Mesenchymal stem cell (in vitro differentiated cells and primary cell): Measurements from ENCODE around the gene ZNF593.

Experiments used
- DNase-seq: peaks from one replicate; pipeline ENCODE4 v3.0.0-alpha.2; 2013
- H2AFZ ChIP-seq: one replicate; pipeline ENCODE4 v1.6.1; 2013; ENCODE audit warnings: low read depth, mild to moderate bottlenecking, control low read depth, inconsistent platforms, low read length, moderate library complexity
- H2AK5ac ChIP-seq: 2 replicates; pipeline ENCODE4 v1.6.1; 2013; ENCODE audit warnings: low read length, moderate library complexity, mild to moderate bottlenecking, inconsistent platforms; ENCODE audit not compliant: severe bottlenecking
- H2BK120ac ChIP-seq: one replicate; pipeline ENCODE4 v1.6.1; 2013; ENCODE audit warnings: low read depth, mild to moderate bottlenecking, inconsistent platforms, low read length, moderate library complexity
- H2BK12ac ChIP-seq, 2 experiments: one replicate each; pipeline ENCODE4 v1.6.1; 2013; ENCODE audit warnings: inconsistent platforms in 2 of 2, low read length in 2 of 2, mild to moderate bottlenecking in 2 of 2, moderate library complexity in 2 of 2, control low read depth in 1 of 2
- H2BK15ac ChIP-seq: one replicate; pipeline ENCODE4 v1.6.1; 2013; ENCODE audit warnings: mild to moderate bottlenecking, low read depth, inconsistent platforms; ENCODE audit not compliant: poor library complexity, severe bottlenecking
- H2BK5ac ChIP-seq: 2 replicates; pipeline ENCODE4 v1.6.1; 2013; ENCODE audit warnings: low read depth, mild to moderate bottlenecking, low read length, control low read depth, inconsistent platforms; ENCODE audit not compliant: poor library complexity, severe bottlenecking
- H3K14ac ChIP-seq, 2 experiments: one replicate each; pipeline ENCODE4 v1.6.1; 2013; ENCODE audit warnings: inconsistent platforms in 2 of 2, low read length in 2 of 2, control low read depth in 1 of 2, mild to moderate bottlenecking in 1 of 2, moderate library complexity in 1 of 2
- H3K18ac ChIP-seq, 2 experiments: one replicate each; pipeline ENCODE4 v1.6.1; 2013; ENCODE audit warnings: inconsistent platforms in 2 of 2, low read length in 2 of 2, control low read depth in 1 of 2, low read depth in 1 of 2, mild to moderate bottlenecking in 1 of 2
- H3K23ac ChIP-seq, 2 experiments: one replicate each; pipeline ENCODE4 v1.6.1; 2013; ENCODE audit warnings: inconsistent platforms in 2 of 2, low read length in 2 of 2, mild to moderate bottlenecking in 2 of 2, moderate library complexity in 2 of 2, control low read depth in 1 of 2
- H3K27ac ChIP-seq: 2 replicates; pipeline ENCODE4 v1.5.1; 2013; ENCODE audit warnings: mild to moderate bottlenecking, moderate library complexity, low read length, control low read depth, inconsistent platforms; ENCODE audit not compliant: poor library complexity, severe bottlenecking
- H3K27me3 ChIP-seq, 2 experiments: 2 replicates each; pipeline versions ENCODE4 v1.6.1 to v1.7.0; 2013; ENCODE audit warnings: low read length in 2 of 2, mild to moderate bottlenecking in 2 of 2, moderate library complexity in 2 of 2, control low read depth in 1 of 2, inconsistent platforms in 1 of 2; ENCODE audit not compliant: control insufficient read depth in 1 of 2, insufficient read depth in 1 of 2
- H3K36me3 ChIP-seq, 2 experiments: 2 replicates each; pipeline versions ENCODE4 v1.6.1 to v1.7.0; 2013; ENCODE audit warnings: low read length in 2 of 2, control low read depth in 1 of 2, inconsistent platforms in 1 of 2, low read depth in 1 of 2, mild to moderate bottlenecking in 1 of 2; ENCODE audit not compliant: insufficient read depth in 2 of 2, control insufficient read depth in 1 of 2
- H3K4ac ChIP-seq, 2 experiments: one replicate each; pipeline ENCODE4 v1.6.1; 2013; ENCODE audit warnings: inconsistent platforms in 2 of 2, low read length in 2 of 2, mild to moderate bottlenecking in 2 of 2, moderate library complexity in 2 of 2, control low read depth in 1 of 2, low read depth in 1 of 2
- H3K4me1 ChIP-seq: 2 replicates; pipeline ENCODE4 v1.6.1; 2013; ENCODE audit warnings: low read depth, low read length, control low read depth; ENCODE audit not compliant: control insufficient read depth, insufficient read depth
- H3K4me2 ChIP-seq: 2 replicates; pipeline ENCODE4 v1.6.1; 2013; ENCODE audit warnings: low read length, mild to moderate bottlenecking, inconsistent platforms; ENCODE audit not compliant: poor library complexity, severe bottlenecking
- H3K4me3 ChIP-seq, 2 experiments: 2 replicates each; pipeline versions ENCODE4 v1.5.1 to v1.7.0; 2013; ENCODE audit warnings: low read length in 2 of 2, mild to moderate bottlenecking in 2 of 2, control low read depth in 1 of 2, low read depth in 1 of 2; ENCODE audit not compliant: insufficient read depth in 1 of 2
- H3K79me1 ChIP-seq: replicated peaks from 2 replicates; pipeline ENCODE4 v1.6.1; 2013; ENCODE audit warnings: mild to moderate bottlenecking, control low read depth, low read length, inconsistent platforms; ENCODE audit not compliant: poor library complexity, severe bottlenecking
- H3K9ac ChIP-seq: 2 replicates; pipeline ENCODE4 v1.7.0; 2013; ENCODE audit warnings: mild to moderate bottlenecking, low read length, moderate library complexity
- H3K9me3 ChIP-seq: 2 replicates; pipeline ENCODE4 v1.7.0; 2013; ENCODE audit warnings: mild to moderate bottlenecking, low read length; ENCODE audit not compliant: control insufficient read depth
- H4K8ac ChIP-seq: one replicate; pipeline ENCODE4 v1.6.1; 2013; ENCODE audit warnings: inconsistent platforms, mild to moderate bottlenecking, low read length, moderate library complexity
- H4K91ac ChIP-seq: one replicate; pipeline ENCODE4 v1.6.1; 2013; ENCODE audit warnings: mild to moderate bottlenecking, low read length, inconsistent platforms
- WGBS: methylation state at CpG from one replicate; pipeline ENCODE4 v1.1.7; 2013; ENCODE audit warnings: mixed read lengths; 5-methylcytosine and 5-hydroxymethylcytosine counted together

The ZNF593 gene

GRCh38 chr1:26124418-26125331 is 45.0 kb upstream of the ZNF593 start:
- H3K79me1 ChIP-seq, result peaks cover 3% of the 10 kb centered on the region
- H3K4me2 ChIP-seq, result no peak overlapping the region
- peaks cover 0 to 5% of the 10 kb centered on the region in 2 experiments for H3K27me3 ChIP-seq
- 96% methylated on average over 3 of the region's 4 CpGs for WGBS
- no peak overlapping the region for H2AK5ac ChIP-seq
- H3K36me3 ChIP-seq, result peaks cover 0 to 6% of the 10 kb centered on the region in 2 experiments
- no peak overlapping the region for H3K4me3 ChIP-seq
- no peak overlapping the region for H4K91ac ChIP-seq
- no peak for DNase-seq
- no peaks in the 10 kb centered on the region for H3K4me1 ChIP-seq
- H4K8ac ChIP-seq, result no peak overlapping the region
- no peak overlapping the region for H2BK12ac ChIP-seq
- no peak overlapping the region for H3K23ac ChIP-seq
- no peak overlapping the region for H2AFZ ChIP-seq
- no peak overlapping the region for H2BK120ac ChIP-seq
- H2BK15ac ChIP-seq, result no peak overlapping the region
- H3K18ac ChIP-seq, result no peak overlapping the region
- no peak overlapping the region for H2BK5ac ChIP-seq
- no peak overlapping the region for H3K27ac ChIP-seq
- no peak overlapping the region for H3K4ac ChIP-seq
- no peaks in the 10 kb centered on the region for H3K9me3 ChIP-seq
- H3K14ac ChIP-seq, result no peak overlapping the region
- H3K9ac ChIP-seq, result no peak overlapping the region

DNA sequence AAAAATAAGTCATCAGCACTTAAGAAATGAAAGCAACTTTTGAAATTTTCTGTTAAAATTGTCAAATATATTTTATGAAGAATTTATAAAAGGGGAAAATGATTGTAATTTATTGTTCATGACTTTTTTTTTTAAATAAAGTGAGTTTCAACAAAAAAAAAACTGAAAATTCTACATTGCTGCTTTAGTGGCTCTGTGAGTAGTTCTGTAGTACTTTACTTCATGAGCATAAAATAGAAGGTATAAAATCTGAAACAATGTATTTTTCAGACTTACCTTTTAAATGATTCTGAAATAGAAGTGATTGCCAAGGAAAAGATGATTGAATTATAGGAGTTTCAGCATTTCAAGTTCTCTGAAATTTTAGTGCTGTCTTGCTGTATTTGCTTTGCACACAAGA is 44.3 kb upstream of the ZNF593 start:
- H4K8ac ChIP-seq, result no peak overlapping the region
- H2BK15ac ChIP-seq, result no peak overlapping the region
- H3K27me3 ChIP-seq, result peaks cover 0 to 5% of the 10 kb centered on the region in 2 experiments
- no peak for DNase-seq
- no peak overlapping the region for H2AFZ ChIP-seq
- no peak overlapping the region for H3K23ac ChIP-seq
- H3K9ac ChIP-seq, result no peak overlapping the region
- H3K27ac ChIP-seq, result no peak overlapping the region
- no peak overlapping the region for H3K4me2 ChIP-seq
- no peak overlapping the region for H3K4me3 ChIP-seq
- H3K9me3 ChIP-seq, result no peaks in the 10 kb centered on the region
- no peak overlapping the region for H4K91ac ChIP-seq
- no peak overlapping the region for H3K14ac ChIP-seq
- peaks cover 0 to under 1% of the 10 kb centered on the region in 2 experiments for H3K36me3 ChIP-seq
- H3K18ac ChIP-seq, result no peak overlapping the region
- H2BK5ac ChIP-seq, result no peak overlapping the region
- H3K4ac ChIP-seq, result no peak overlapping the region
- no peak overlapping the region for H2AK5ac ChIP-seq
- H2BK120ac ChIP-seq, result no peak overlapping the region
- H2BK12ac ChIP-seq, result no peak overlapping the region
- H3K4me1 ChIP-seq, result no peaks in the 10 kb centered on the region
- H3K79me1 ChIP-seq, result peaks cover 3% of the 10 kb centered on the region

- H3K18ac ChIP-seq, result no peak overlapping the region
- H2BK120ac ChIP-seq, result no peak overlapping the region
- no peak overlapping the region for H2BK15ac ChIP-seq
- no peak overlapping the region for H3K27ac ChIP-seq
- no peak overlapping the region for H3K4ac ChIP-seq
- H3K4me3 ChIP-seq, result no peak overlapping the region
- H3K27me3 ChIP-seq, result peaks cover 0 to 10% of the 10 kb centered on the region in 2 experiments
- H3K9me3 ChIP-seq, result no peaks in the 10 kb centered on the region
- no peak overlapping the region for H3K4me2 ChIP-seq
- no peak overlapping the region for H2BK5ac ChIP-seq
- H3K36me3 ChIP-seq, result no peaks in the 10 kb centered on the region
- H4K8ac ChIP-seq, result no peak overlapping the region
- no peak overlapping the region for H4K91ac ChIP-seq
- no peak overlapping the region for H3K9ac ChIP-seq
- H3K14ac ChIP-seq, result no peak overlapping the region
- no peak overlapping the region for H3K23ac ChIP-seq
- no peak overlapping the region for H2BK12ac ChIP-seq
- no peak for DNase-seq
- H2AK5ac ChIP-seq, result no peak overlapping the region
- H2AFZ ChIP-seq, result no peak overlapping the region
- WGBS, result no CpG with 5 or more reads among the region's 1 CpG
- no peaks in the 10 kb centered on the region for H3K4me1 ChIP-seq
- H3K79me1 ChIP-seq, result peaks cover 3% of the 10 kb centered on the region
Observed at GRCh38 chr1:26125946-26126320, 43.8 kb upstream of the ZNF593 start.

- H3K9ac ChIP-seq, result no peak overlapping the region
- peaks cover 0 to 12% of the 10 kb centered on the region in 2 experiments for H3K27me3 ChIP-seq
- H3K4me3 ChIP-seq, result no peak overlapping the region
- no peak overlapping the region for H3K18ac ChIP-seq
- no peak overlapping the region for H3K23ac ChIP-seq
- H3K79me1 ChIP-seq, result peaks cover 3% of the 10 kb centered on the region
- no peak overlapping the region for H2AK5ac ChIP-seq
- no peak overlapping the region for H4K91ac ChIP-seq
- no peak overlapping the region for H2BK5ac ChIP-seq
- no peak overlapping the region for H4K8ac ChIP-seq
- no peak overlapping the region for H3K4ac ChIP-seq
- H2BK15ac ChIP-seq, result no peak overlapping the region
- H3K36me3 ChIP-seq, result no peaks in the 10 kb centered on the region
- H3K4me1 ChIP-seq, result no peaks in the 10 kb centered on the region
- no peak overlapping the region for H3K14ac ChIP-seq
- H2BK120ac ChIP-seq, result no peak overlapping the region
- WGBS, result 92% methylated on average over 7 of the region's 9 CpGs
- H3K4me2 ChIP-seq, result no peak overlapping the region
- DNase-seq, result peak; percentile 44
- H3K27ac ChIP-seq, result no peak overlapping the region
- no peaks in the 10 kb centered on the region for H3K9me3 ChIP-seq
- H2AFZ ChIP-seq, result no peak overlapping the region
- no peak overlapping the region for H2BK12ac ChIP-seq
Observed at GRCh38 chr1:26126321-26127084, 43.2 kb upstream of the ZNF593 start.
